Right atrium auricular region (tissue), 2 donors: ENCODE measurements around the gene TMIGD1. TPM values are rescaled to one million over a fixed set of nuclear protein-coding genes. Genes with fewer than 3 reads are reported as not detected.

ENCODE experiments used
- DNase-seq: peaks from one replicate; pipeline ENCODE4 v3.0.0-alpha.2; 2019; ENCODE audit warnings: low spot score
- H3K27ac ChIP-seq, 2 donors: fragments of 200-600 bp; sonication (generic); 1 replicate in 1 of 2; 2 replicates in 1 of 2; pipeline ENCODE4 v1.5.1; 2016 to 2019
- H3K27me3 ChIP-seq, 2 donors: fragments of 200-600 bp; sonication (generic); one replicate each; pipeline versions ENCODE4 v1.5.1 to v1.6.0; 2017 to 2019
- H3K36me3 ChIP-seq: fragments of 200-600 bp; sonication (generic); one replicate; pipeline ENCODE4 v1.5.1; 2016
- H3K4me1 ChIP-seq, 2 donors: fragments of 200-600 bp; sonication (generic); one replicate each; pipeline versions ENCODE4 v1.5.1 to v1.6.0; 2017 to 2019
- H3K4me3 ChIP-seq, 2 donors: fragments of 200-600 bp; sonication (generic); 1 replicate in 1 of 2; 2 replicates in 1 of 2; pipeline ENCODE4 v1.5.1; 2017 to 2019; ENCODE audit warnings: mild to moderate bottlenecking in 1 of 2, moderate library complexity in 1 of 2
- H3K9me3 ChIP-seq, 2 donors: fragments of 200-600 bp; sonication (generic); one replicate each; pipeline ENCODE4 v1.5.1; 2019
- CTCF ChIP-seq, 2 donors: fragments of 200-600 bp; sonication (generic); IDR thresholded peaks; one replicate each; pipeline ENCODE4 v1.5.1; 2019; ENCODE audit warnings: antibody characterized with exemption in 2 of 2
- total RNA-seq, 2 donors: library from RNA; depleted of rRNA; stranded (reverse); fragments of >200 nt; gene quantifications; one replicate each; pipeline ENCODE4 v1.1.0, GENCODE V29; 2016

TMIGD1 gene
- total RNA-seq, 2 donors from 2014 or later: not detected

- TF ChIP-seq CTCF (IDR thresholded peaks at IDR 0.05): no peak
- no peaks in the 10 kb centered on the region for H3K27me3 ChIP-seq
- H3K4me1 ChIP-seq: no peaks in the 10 kb centered on the region
- no peaks in the 10 kb centered on the region for H3K36me3 ChIP-seq
- H3K4me3 ChIP-seq: no peak overlapping the region
- peaks cover 0 to 16% of the 10 kb centered on the region in 2 donors for H3K9me3 ChIP-seq
- H3K27ac ChIP-seq: no peak overlapping the region
- no peak for DNase-seq
These were observed 29.9 kb upstream of the TMIGD1 start for GRCh38 chr17:30363715-30364202.

- Histone ChIP-seq H3K36me3 (no peaks in the 10 kb centered on the region), H3K27ac (no peak overlapping the region), H3K9me3 (peaks cover 0 to 16% of the 10 kb centered on the region in 2 donors), H3K27me3 (no peaks in the 10 kb centered on the region), H3K4me3 (no peak overlapping the region), H3K4me1 (no peaks in the 10 kb centered on the region)
- no peak for TF ChIP-seq CTCF (IDR thresholded peaks at IDR 0.05)
- DNase-seq: no peak
These were observed 28.0 kb upstream of the TMIGD1 start for GRCh38 chr17:30361766-30362279.

- no peak for TF ChIP-seq CTCF (IDR thresholded peaks at IDR 0.05)
- H3K27me3 ChIP-seq: no peaks in the 10 kb centered on the region
- DNase-seq: no peak
These were observed 26.4 kb upstream of the TMIGD1 start for GRCh38 chr17:30360086-30360808.

GRCh38 chr17:30358055-30358760, 24.4 kb upstream of the TMIGD1 start:
- Histone ChIP-seq H3K4me3 (no peak overlapping the region), H3K4me1 (no peaks in the 10 kb centered on the region), H3K27me3 (no peaks in the 10 kb centered on the region), H3K36me3 (no peaks in the 10 kb centered on the region), H3K27ac (no peak overlapping the region), H3K9me3 (peaks cover 0 to 16% of the 10 kb centered on the region in 2 donors)
- no peak for TF ChIP-seq CTCF (IDR thresholded peaks at IDR 0.05)
- DNase-seq: no peak

More at GRCh38 chr17:30360086-30360808, 26.4 kb upstream of the TMIGD1 start:
- H3K4me1 ChIP-seq: no peaks in the 10 kb centered on the region
- no peak overlapping the region for H3K4me3 ChIP-seq
- H3K27ac ChIP-seq: no peak overlapping the region
- H3K9me3 ChIP-seq: peaks cover 0 to 16% of the 10 kb centered on the region in 2 donors
- H3K36me3 ChIP-seq: no peaks in the 10 kb centered on the region

DNA sequence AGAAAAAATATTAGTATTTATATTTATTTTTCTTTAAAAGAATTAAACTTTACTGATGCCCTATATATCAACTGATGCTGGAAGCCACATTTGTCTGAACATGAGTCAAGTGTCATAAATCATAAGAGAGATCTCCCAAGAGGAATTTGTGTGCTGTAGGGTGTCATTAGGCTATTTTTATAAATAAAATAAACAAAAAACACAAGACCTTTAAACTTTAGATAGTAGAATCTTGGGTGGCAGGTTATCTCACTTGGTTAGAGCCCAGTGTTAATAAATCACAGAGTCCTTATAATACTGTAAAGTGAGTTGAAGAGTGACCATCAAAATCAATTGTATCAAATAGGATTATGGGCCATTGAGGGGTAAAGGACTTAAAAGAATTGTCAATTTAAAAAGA, 23.6 kb upstream of the TMIGD1 start:
- no peaks in the 10 kb centered on the region for H3K27me3 ChIP-seq
- H3K9me3 ChIP-seq: peaks cover 0 to 11% of the 10 kb centered on the region in 2 donors
- H3K4me3 ChIP-seq: no peak overlapping the region
- H3K27ac ChIP-seq: no peak overlapping the region
- no peaks in the 10 kb centered on the region for H3K36me3 ChIP-seq
- no peaks in the 10 kb centered on the region for H3K4me1 ChIP-seq
- TF ChIP-seq CTCF (IDR thresholded peaks at IDR 0.05): no peak
- DNase-seq: no peak
